ENCODE data around the gene NT5DC3. TPM values are rescaled to one million over a fixed set of nuclear protein-coding genes. Genes with fewer than 3 reads are reported as not detected.
A peak's percentile ranks its signal among the peaks of the same experiment; 100 is the strongest.

The NT5DC3 gene
- total RNA-seq, 1 donor: 22.9 TPM

DNA sequence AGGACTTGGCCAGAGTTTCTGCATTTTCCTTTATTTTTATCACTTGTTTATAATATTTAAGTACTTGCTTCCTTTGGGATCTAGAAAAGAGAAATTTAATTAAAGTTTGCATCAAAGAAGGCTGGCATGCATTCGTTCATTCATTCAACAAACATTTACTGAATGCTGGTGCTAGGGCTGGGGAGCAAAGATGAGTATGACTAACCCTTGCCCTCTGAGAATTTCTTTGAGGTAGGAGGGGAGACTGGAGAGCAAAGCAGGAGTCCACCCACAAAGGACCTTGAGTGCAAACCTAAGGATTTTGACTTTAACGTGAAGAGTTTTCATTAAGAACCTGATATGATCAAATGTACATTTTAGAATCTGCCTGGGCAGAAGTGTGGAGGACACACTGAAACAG, 16.1 kb upstream of the NT5DC3 start:
- TF ChIP-seq CTCF (IDR thresholded peaks at IDR 0.05; ENCODE audit: insufficient read depth, low read depth, low read length): no peak
- DNase-seq (ENCODE audit: low read depth): no peak
- no peak overlapping the region for H3K4me3 ChIP-seq (ENCODE audit: low read depth, low read length)

- H3K4me3 ChIP-seq (ENCODE audit: low read depth, low read length): no peak overlapping the region
- DNase-seq (ENCODE audit: low read depth): peak; percentile 87
- TF ChIP-seq CTCF (IDR thresholded peaks at IDR 0.05; ENCODE audit: insufficient read depth, low read depth, low read length): no peak
Observed at GRCh38 chr12:103855896-103856657, 15.0 kb upstream of the NT5DC3 start.

- TF ChIP-seq CTCF (IDR thresholded peaks at IDR 0.05; ENCODE audit: insufficient read depth, low read depth, low read length): no peak
- peak; percentile 90 for DNase-seq (ENCODE audit: low read depth)
- no peak overlapping the region for H3K4me3 ChIP-seq (ENCODE audit: low read depth, low read length)
Observed at GRCh38 chr12:103855036-103855712, 14.1 kb upstream of the NT5DC3 start.

DNA sequence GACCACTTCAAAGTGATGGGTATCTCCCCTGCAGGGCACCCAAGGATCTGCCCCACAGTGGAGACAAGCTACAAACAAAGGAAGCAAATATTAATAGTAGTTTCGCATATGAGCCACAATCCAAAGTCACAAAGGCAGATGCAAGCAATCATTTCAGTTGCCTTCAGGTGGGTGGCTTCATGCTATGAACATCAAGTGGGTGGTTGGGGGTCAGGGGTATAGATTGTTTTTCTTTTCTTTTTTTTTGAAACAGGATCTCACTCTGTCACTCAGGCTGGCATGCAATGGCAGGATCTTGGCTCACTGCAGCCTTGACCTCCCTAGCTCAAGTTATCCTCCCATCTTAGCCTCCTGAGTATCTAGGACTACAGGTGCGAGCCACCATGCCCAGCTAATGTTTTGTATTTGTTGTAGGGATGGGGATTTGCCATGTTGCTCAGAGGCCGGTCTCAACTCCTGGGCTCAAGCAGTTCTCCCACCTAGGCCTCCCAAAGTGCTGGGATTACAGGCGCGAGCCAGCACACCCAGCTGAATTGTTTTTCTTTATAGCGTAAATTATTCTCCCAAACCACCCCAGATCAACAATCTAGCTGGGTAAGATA, 13.4 kb upstream of the NT5DC3 start:
- H3K4me3 ChIP-seq (ENCODE audit: low read depth, low read length): no peak overlapping the region
- no peak for DNase-seq (ENCODE audit: low read depth)
- TF ChIP-seq CTCF (IDR thresholded peaks at IDR 0.05; ENCODE audit: insufficient read depth, low read depth, low read length): no peak

GRCh38 chr12:103852498-103852997, 11.5 kb upstream of the NT5DC3 start:
- DNase-seq (ENCODE audit: low read depth): no peak
- H3K4me3 ChIP-seq (ENCODE audit: low read depth, low read length): no peak overlapping the region
- TF ChIP-seq CTCF (IDR thresholded peaks at IDR 0.05; ENCODE audit: insufficient read depth, low read depth, low read length): no peak

- H3K4me3 ChIP-seq (ENCODE audit: low read depth, low read length): no peak overlapping the region
- no peak for DNase-seq (ENCODE audit: low read depth)
- TF ChIP-seq CTCF (IDR thresholded peaks at IDR 0.05; ENCODE audit: insufficient read depth, low read depth, low read length): no peak
Observed at GRCh38 chr12:103851127-103851526, 10.1 kb upstream of the NT5DC3 start.

Measured in fibroblast of villous mesenchyme (primary cell).